Kidney epithelial cell (primary cell): ENCODE data around the gene ACOT7. TPM values are rescaled to one million over a fixed set of nuclear protein-coding genes. Genes with fewer than 3 reads are reported as not detected.
A peak's percentile ranks its signal among the peaks of the same experiment; 100 is the strongest.

Experiments used
- DNase-seq: peaks from one replicate; pipeline ENCODE4 v3.0.0-alpha.2; 2010; ENCODE audit warnings: low read depth
- H3K27me3 ChIP-seq: 2 replicates; pipeline ENCODE4 v1.6.0; 2011; ENCODE audit warnings: low read length; ENCODE audit not compliant: control insufficient read depth, insufficient read depth
- H3K36me3 ChIP-seq: 2 replicates; pipeline ENCODE4 v1.5.1; 2011; ENCODE audit warnings: low read length; ENCODE audit not compliant: control insufficient read depth, insufficient read depth
- H3K4me3 ChIP-seq: 2 replicates; pipeline ENCODE4 v1.5.1; 2011; ENCODE audit warnings: low read depth, mild to moderate bottlenecking, control low read depth, low read length
- CTCF ChIP-seq: IDR thresholded peaks from 2 replicates; pipeline ENCODE4 v1.5.1; 2011; ENCODE audit warnings: mild to moderate bottlenecking, moderate library complexity, low read length, control low read depth, inconsistent platforms; ENCODE audit not compliant: insufficient read depth, poor library complexity, severe bottlenecking
- total RNA-seq: library from RNA; depleted of rRNA; stranded (reverse); fragments of >200 nt; gene quantifications from 2 replicates; pipeline ENCODE4 v1.2.3, GENCODE V29; 2015

The ACOT7 gene
- total RNA-seq, 1 donor from 2014 or later, result 79.8 TPM

GRCh38 chr1:6245086-6245868 lies 148.3 kb downstream of the ACOT7 start:
- no peak for DNase-seq
- Histone ChIP-seq H3K27me3 (peaks cover 82% of the 10 kb centered on the region), H3K36me3 (no peaks in the 10 kb centered on the region), H3K4me3 (no peak overlapping the region)
- TF ChIP-seq CTCF, result peak; percentile 74

GRCh38 chr1:6244401-6245049 lies 149.0 kb downstream of the ACOT7 start:
- Histone ChIP-seq H3K27me3 (peaks cover 79% of the 10 kb centered on the region), H3K36me3 (no peaks in the 10 kb centered on the region), H3K4me3 (no peak overlapping the region)
- no peak for TF ChIP-seq CTCF
- DNase-seq, result no peak

GRCh38 chr1:6243993-6244392 lies 149.6 kb downstream of the ACOT7 start, which contains the start of gene HES3:
Gene HES3 (plus strand): TSS chr1:6244179. CDS start chr1:6244366, 187 bp downstream.
- no peak for DNase-seq
- Histone ChIP-seq H3K36me3 (no peaks in the 10 kb centered on the region), H3K27me3 (peaks cover 80% of the 10 kb centered on the region), H3K4me3 (no peak within 1 kb of the TSS)
- TF ChIP-seq CTCF, result no peak

- Histone ChIP-seq H3K27me3 (peaks cover 75% of the 10 kb centered on the region), H3K4me3 (no peak overlapping the region), H3K36me3 (no peaks in the 10 kb centered on the region)
- TF ChIP-seq CTCF, result no peak
- no peak for DNase-seq
Measured at GRCh38 chr1:6243053-6243834, 150.3 kb downstream of the ACOT7 start.

GRCh38 chr1:6241887-6242740 lies 151.5 kb downstream of the ACOT7 start:
- no peak for DNase-seq
- no peak for TF ChIP-seq CTCF
- no peaks in the 10 kb centered on the region for H3K36me3 ChIP-seq
- no peak overlapping the region for H3K4me3 ChIP-seq
- H3K27me3 ChIP-seq, result peaks cover 71% of the 10 kb centered on the region
